WTC11 (cell line): Measurements from ENCODE around the gene SYNC. TPM values are rescaled to one million over a fixed set of nuclear protein-coding genes. Genes with fewer than 3 reads are reported as not detected.

ENCODE experiments used
- ATAC-seq: fragments of 200-7000 bp; cut with Tn5 transposase; 2 replicates; pipeline ENCODE4 v1.10.0; 2021; ENCODE audit warnings: mild to moderate bottlenecking, moderate library complexity
- CTCF ChIA-PET: fragments of 300-600 bp; sonication (Branson Sonifier 250); formaldehyde crosslinking; loops from one replicate; lab custom pipeline; 2021; ENCODE audit warnings: antibody characterized with exemption; lab: Charles Lee
- POLR2A ChIA-PET: fragments of 350-600 bp; sonication (Branson Sonifier 250); formaldehyde crosslinking; loops from one replicate; lab custom pipeline; 2021; ENCODE audit warnings: antibody characterized with exemption; lab: Charles Lee
- DNase-seq: peaks from one replicate; pipeline ENCODE4 v3.0.0; 2021; ENCODE audit warnings: low spot score
- H3K27ac Mint-ChIP-seq: 2 replicates; pipeline ENCODE4 v1.8.0; 2021; ENCODE audit warnings: mixed read lengths
- H3K27me3 Mint-ChIP-seq: 2 replicates; pipeline ENCODE4 v1.8.0; 2021; ENCODE audit warnings: low read depth, mild to moderate bottlenecking, moderate library complexity, mixed read lengths
- H3K36me3 Mint-ChIP-seq: 2 replicates; pipeline ENCODE4 v1.8.0; 2021; ENCODE audit warnings: mixed read lengths
- H3K4me1 Mint-ChIP-seq: 2 replicates; pipeline ENCODE4 v1.8.0; 2022; ENCODE audit warnings: mixed read lengths
- H3K4me3 Mint-ChIP-seq: 2 replicates; pipeline ENCODE4 v1.8.0; 2021; ENCODE audit warnings: mild to moderate bottlenecking, moderate library complexity, mixed read lengths
- H3K9me3 Mint-ChIP-seq: 2 replicates; pipeline ENCODE4 v1.8.0; 2021; ENCODE audit warnings: mixed read lengths
- ATF1 ChIP-seq: sonication (generic); formaldehyde crosslinking; IDR thresholded peaks from 2 replicates; pipeline ENCODE4 v1.8.1; 2023; ENCODE audit warnings: mild to moderate bottlenecking, moderate library complexity, missing genetic modification reagents
- ESRRA ChIP-seq: sonication (generic); formaldehyde crosslinking; IDR thresholded peaks from 2 replicates; pipeline ENCODE4 v1.8.1; 2022; ENCODE audit warnings: mild to moderate bottlenecking, missing genetic modification reagents, borderline replicate concordance
- GRHL2 ChIP-seq: fragments of 250-450 bp; sonication (Bioruptor Pico); IDR thresholded peaks from 2 replicates; pipeline ENCODE4 v1.8.0; 2022; ENCODE audit warnings: mild to moderate bottlenecking, moderate library complexity; ENCODE audit not compliant: insufficient replicate concordance, severe bottlenecking
- HMGA2 ChIP-seq: fragments of 250-450 bp; sonication (Bioruptor Pico); IDR thresholded peaks from 2 replicates; pipeline ENCODE4 v1.4.0; 2021; ENCODE audit warnings: mild to moderate bottlenecking, moderate library complexity
- IRF2 ChIP-seq: sonication (generic); formaldehyde crosslinking; IDR thresholded peaks from 2 replicates; pipeline ENCODE4 v1.8.0; 2022; ENCODE audit warnings: low read depth, missing genetic modification reagents, borderline replicate concordance
- OVOL2 ChIP-seq: fragments of 250-450 bp; sonication (Bioruptor Pico); IDR thresholded peaks from 2 replicates; pipeline ENCODE4 v1.9.0; 2021; ENCODE audit warnings: mild to moderate bottlenecking, borderline replicate concordance
- PRRX2 ChIP-seq: fragments of 250-450 bp; sonication (Bioruptor Pico); IDR thresholded peaks from 2 replicates; pipeline ENCODE4 v1.8.0; 2021; ENCODE audit warnings: mild to moderate bottlenecking
- RELA ChIP-seq: sonication (generic); formaldehyde crosslinking; IDR thresholded peaks from 2 replicates; pipeline ENCODE4 v1.8.1; 2022; ENCODE audit warnings: missing genetic modification reagents, mild to moderate bottlenecking, borderline replicate concordance
- SMAD4 ChIP-seq: sonication (generic); formaldehyde crosslinking; IDR thresholded peaks from 2 replicates; pipeline ENCODE4 v1.8.0; 2022; ENCODE audit warnings: mild to moderate bottlenecking, missing genetic modification reagents
- SP1 ChIP-seq: sonication (generic); formaldehyde crosslinking; conservative IDR thresholded peaks from 2 replicates; pipeline ENCODE4 v1.8.1; 2022; ENCODE audit warnings: missing genetic modification reagents
- ZNF138 ChIP-seq: sonication (generic); formaldehyde crosslinking; conservative IDR thresholded peaks from 2 replicates; pipeline ENCODE4 v1.8.1; 2022; ENCODE audit warnings: mild to moderate bottlenecking, moderate library complexity, missing genetic modification reagents
- ZNF219 ChIP-seq: sonication (generic); formaldehyde crosslinking; IDR thresholded peaks from 2 replicates; pipeline ENCODE4 v1.8.0; 2023; ENCODE audit warnings: missing genetic modification reagents, mild to moderate bottlenecking, borderline replicate concordance
- ZNF317 ChIP-seq: sonication (generic); formaldehyde crosslinking; IDR thresholded peaks from 2 replicates; pipeline ENCODE4 v1.8.1; 2023; ENCODE audit warnings: low read depth, mild to moderate bottlenecking, moderate library complexity, missing genetic modification reagents, borderline replicate concordance
- ZNF423 ChIP-seq: fragments of 250-450 bp; sonication (Bioruptor Pico); IDR thresholded peaks from 2 replicates; pipeline ENCODE4 v2.1.2; 2022; ENCODE audit warnings: mild to moderate bottlenecking, moderate library complexity
- total RNA-seq: library from RNA; stranded (reverse); gene quantifications from 3 replicates; pipeline ENCODE4 v1.2.3, GENCODE V29; 2021
- TF ChIP-seq, protein P1 (sequence below): sonication (generic); formaldehyde crosslinking; IDR thresholded peaks from 2 replicates; pipeline ENCODE4 v1.8.0; 2022; ENCODE audit warnings: mild to moderate bottlenecking, missing genetic modification reagents
- TF ChIP-seq, protein P2 (sequence below): sonication (generic); formaldehyde crosslinking; IDR thresholded peaks from 2 replicates; pipeline ENCODE4 v1.8.1; 2022; ENCODE audit warnings: mild to moderate bottlenecking, moderate library complexity, missing genetic modification reagents
- TF ChIP-seq, protein P3 (sequence below): sonication (generic); formaldehyde crosslinking; conservative IDR thresholded peaks from 2 replicates; pipeline ENCODE4 v1.8.1; 2022; ENCODE audit warnings: mild to moderate bottlenecking, missing genetic modification reagents
- TF ChIP-seq, protein P4 (sequence below): fragments of 250-450 bp; sonication (Bioruptor Pico); IDR thresholded peaks from 2 replicates; pipeline ENCODE4 v2.1.2; 2022; ENCODE audit warnings: mild to moderate bottlenecking, moderate library complexity
- TF ChIP-seq, protein P5 (sequence below): fragments of 250-450 bp; sonication (Bioruptor Pico); IDR thresholded peaks from 2 replicates; pipeline ENCODE4 v1.9.0; 2021; ENCODE audit warnings: mild to moderate bottlenecking, borderline replicate concordance

The SYNC gene
- total RNA-seq, 1 experiment from 2014 or later = 0.09 TPM

DNA sequence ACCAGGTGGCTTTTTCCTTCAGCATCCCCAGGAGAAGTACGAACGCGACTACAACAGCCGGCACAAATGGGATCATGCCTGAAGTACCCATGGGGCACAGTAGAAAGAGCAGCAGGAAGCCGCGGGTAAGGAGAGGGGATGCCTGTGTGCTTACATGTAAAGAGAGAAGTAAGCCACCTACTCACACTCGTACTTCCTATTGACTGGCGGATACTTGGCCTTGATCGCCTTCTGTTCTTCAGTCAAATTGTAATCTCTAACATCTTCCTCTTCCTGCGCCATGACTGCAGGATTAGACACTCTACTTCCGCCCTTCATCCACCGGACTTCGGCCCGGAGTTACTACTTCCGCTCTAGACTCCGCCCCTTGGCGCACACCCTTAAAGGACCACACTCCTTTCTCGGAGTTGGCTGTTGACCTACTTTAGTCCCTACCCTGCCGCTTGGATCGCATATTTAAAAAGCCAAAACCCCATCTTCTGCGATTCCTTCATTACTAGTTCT is 52.3 kb downstream of the SYNC start, which contains the start of gene ZBTB8OS (continued):
- TF ChIP-seq RELA (CRISPR knock-in tag) (no peak), HMGA2 (0 out of 2 replicates have a peak, but pooled peaks have one; percentile 19), ESRRA (CRISPR knock-in tag) (no peak), SMAD4 (CRISPR knock-in tag) (no peak), ATF1 (CRISPR knock-in tag) (no peak), ZNF317 (CRISPR knock-in tag) (no peak), OVOL2 (no peak), IRF2 (CRISPR knock-in tag) (no peak)
- TF ChIP-seq, protein P1, sequence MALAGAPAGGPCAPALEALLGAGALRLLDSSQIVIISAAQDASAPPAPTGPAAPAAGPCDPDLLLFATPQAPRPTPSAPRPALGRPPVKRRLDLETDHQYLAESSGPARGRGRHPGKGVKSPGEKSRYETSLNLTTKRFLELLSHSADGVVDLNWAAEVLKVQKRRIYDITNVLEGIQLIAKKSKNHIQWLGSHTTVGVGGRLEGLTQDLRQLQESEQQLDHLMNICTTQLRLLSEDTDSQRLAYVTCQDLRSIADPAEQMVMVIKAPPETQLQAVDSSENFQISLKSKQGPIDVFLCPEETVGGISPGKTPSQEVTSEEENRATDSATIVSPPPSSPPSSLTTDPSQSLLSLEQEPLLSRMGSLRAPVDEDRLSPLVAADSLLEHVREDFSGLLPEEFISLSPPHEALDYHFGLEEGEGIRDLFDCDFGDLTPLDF (CRISPR knock-in tag) = no peak
- TF ChIP-seq, protein P2, sequence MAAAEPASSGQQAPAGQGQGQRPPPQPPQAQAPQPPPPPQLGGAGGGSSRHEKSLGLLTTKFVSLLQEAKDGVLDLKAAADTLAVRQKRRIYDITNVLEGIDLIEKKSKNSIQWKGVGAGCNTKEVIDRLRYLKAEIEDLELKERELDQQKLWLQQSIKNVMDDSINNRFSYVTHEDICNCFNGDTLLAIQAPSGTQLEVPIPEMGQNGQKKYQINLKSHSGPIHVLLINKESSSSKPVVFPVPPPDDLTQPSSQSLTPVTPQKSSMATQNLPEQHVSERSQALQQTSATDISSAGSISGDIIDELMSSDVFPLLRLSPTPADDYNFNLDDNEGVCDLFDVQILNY (CRISPR knock-in tag) = no peak
- TF ChIP-seq, protein P3, sequence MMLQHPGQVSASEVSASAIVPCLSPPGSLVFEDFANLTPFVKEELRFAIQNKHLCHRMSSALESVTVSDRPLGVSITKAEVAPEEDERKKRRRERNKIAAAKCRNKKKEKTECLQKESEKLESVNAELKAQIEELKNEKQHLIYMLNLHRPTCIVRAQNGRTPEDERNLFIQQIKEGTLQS (CRISPR knock-in tag) = no peak

DNA sequence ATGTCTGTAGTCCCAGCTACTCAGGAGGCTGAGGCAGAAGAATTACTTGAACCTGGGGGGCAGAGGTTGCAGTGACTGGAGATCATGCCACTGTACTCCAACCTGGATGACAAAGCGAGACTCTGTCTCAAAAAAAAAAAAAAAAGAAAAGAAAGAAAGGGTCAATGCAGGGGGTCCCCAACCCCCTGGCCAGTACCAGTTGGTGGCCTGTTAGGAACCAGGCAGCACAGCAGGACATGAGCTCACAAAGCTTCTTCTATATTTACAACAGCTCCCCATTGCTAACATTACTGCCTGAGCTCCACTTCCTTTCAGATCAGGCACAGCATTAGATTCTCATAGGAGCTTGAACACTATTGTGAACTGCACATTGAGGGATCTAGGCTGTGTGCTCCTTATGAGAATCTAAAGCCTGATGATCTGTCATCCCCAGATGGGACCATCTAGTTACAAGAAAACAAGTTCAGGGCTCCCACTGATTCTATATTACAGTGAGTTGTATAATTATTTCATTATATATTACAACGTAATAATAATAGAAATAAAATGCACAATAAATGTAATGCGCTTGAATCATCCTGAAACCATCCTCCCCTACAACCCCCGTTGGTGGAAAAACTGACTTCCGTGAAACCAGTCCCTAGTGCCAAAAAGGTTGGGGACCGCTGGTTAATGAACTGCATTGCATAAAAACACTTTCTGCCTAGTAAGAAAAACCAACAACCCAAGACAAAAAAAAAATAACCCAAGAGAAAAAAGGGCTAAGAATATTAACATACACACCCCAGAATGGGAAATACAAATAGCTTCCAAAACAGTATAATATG is 55.0 kb downstream of the SYNC start:
- Mint-ChIP-seq H3K27ac (no peak overlapping the region), H3K27me3 (no peaks in the 10 kb centered on the region; the same call in 1 of the 2 replicates), H3K9me3 (peaks cover 8% of the 10 kb centered on the region), H3K4me1 (peaks cover 20% of the 10 kb centered on the region), H3K36me3 (peaks cover 29% of the 10 kb centered on the region), H3K4me3 (peak overlapping the region; percentile 99; the same call in 1 of the 2 replicates)
- DNase-seq (no peak), ATAC-seq (no peak)
- ChIA-PET CTCF (no interaction called here), POLR2A (no interaction called here)
- TF ChIP-seq ZNF423 = peak; percentile 90
- TF ChIP-seq, protein P4, sequence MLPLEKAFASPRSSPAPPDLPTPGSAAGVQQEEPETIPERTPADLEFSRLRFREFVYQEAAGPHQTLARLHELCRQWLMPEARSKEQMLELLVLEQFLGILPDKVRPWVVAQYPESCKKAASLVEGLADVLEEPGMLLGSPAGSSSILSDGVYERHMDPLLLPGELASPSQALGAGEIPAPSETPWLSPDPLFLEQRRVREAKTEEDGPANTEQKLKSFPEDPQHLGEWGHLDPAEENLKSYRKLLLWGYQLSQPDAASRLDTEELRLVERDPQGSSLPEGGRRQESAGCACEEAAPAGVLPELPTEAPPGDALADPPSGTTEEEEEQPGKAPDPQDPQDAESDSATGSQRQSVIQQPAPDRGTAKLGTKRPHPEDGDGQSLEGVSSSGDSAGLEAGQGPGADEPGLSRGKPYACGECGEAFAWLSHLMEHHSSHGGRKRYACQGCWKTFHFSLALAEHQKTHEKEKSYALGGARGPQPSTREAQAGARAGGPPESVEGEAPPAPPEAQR (CRISPR knock-in tag) = no peak
- no peak for TF ChIP-seq PRRX2 (CRISPR knock-in tag)

DNA sequence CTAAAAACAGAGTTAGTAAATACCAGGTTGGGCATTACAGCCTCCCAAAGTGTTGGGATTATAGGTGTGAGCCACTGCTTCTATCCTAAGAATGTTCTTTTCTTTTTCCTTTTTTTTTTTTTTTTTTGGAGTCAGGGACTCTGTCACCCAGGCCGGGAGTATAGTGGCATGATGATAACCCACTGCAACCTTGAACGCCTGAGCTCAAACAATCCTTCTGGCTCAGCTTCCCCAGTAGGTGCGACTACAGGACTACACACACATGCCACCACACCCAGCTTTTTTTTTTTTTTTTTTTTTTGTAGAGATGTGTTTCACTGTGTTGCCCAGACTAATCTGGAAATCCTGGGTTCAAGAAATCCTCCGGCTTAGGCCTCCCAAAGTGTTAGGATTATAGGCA is 58.1 kb downstream of the SYNC start:
- H3K4me3 Mint-ChIP-seq = no peak overlapping the region
- no peak for ATAC-seq
- peaks cover 22% of the 10 kb centered on the region for H3K36me3 Mint-ChIP-seq
- H3K27ac Mint-ChIP-seq = no peak overlapping the region
- POLR2A ChIA-PET = interaction anchor here (0.6 kb wide), 1 partner anchor 110 kb away, joined by 3 read pairs; no protein-coding TSS in a partner anchor
- H3K9me3 Mint-ChIP-seq = peaks cover 8% of the 10 kb centered on the region
- DNase-seq = no peak
- TF ChIP-seq ZNF219 (CRISPR knock-in tag) = no peak
- no peak for TF ChIP-seq ZNF138
- no peak for TF ChIP-seq SP1
- TF ChIP-seq GRHL2 (CRISPR knock-in tag) = no peak
- TF ChIP-seq, protein P5, sequence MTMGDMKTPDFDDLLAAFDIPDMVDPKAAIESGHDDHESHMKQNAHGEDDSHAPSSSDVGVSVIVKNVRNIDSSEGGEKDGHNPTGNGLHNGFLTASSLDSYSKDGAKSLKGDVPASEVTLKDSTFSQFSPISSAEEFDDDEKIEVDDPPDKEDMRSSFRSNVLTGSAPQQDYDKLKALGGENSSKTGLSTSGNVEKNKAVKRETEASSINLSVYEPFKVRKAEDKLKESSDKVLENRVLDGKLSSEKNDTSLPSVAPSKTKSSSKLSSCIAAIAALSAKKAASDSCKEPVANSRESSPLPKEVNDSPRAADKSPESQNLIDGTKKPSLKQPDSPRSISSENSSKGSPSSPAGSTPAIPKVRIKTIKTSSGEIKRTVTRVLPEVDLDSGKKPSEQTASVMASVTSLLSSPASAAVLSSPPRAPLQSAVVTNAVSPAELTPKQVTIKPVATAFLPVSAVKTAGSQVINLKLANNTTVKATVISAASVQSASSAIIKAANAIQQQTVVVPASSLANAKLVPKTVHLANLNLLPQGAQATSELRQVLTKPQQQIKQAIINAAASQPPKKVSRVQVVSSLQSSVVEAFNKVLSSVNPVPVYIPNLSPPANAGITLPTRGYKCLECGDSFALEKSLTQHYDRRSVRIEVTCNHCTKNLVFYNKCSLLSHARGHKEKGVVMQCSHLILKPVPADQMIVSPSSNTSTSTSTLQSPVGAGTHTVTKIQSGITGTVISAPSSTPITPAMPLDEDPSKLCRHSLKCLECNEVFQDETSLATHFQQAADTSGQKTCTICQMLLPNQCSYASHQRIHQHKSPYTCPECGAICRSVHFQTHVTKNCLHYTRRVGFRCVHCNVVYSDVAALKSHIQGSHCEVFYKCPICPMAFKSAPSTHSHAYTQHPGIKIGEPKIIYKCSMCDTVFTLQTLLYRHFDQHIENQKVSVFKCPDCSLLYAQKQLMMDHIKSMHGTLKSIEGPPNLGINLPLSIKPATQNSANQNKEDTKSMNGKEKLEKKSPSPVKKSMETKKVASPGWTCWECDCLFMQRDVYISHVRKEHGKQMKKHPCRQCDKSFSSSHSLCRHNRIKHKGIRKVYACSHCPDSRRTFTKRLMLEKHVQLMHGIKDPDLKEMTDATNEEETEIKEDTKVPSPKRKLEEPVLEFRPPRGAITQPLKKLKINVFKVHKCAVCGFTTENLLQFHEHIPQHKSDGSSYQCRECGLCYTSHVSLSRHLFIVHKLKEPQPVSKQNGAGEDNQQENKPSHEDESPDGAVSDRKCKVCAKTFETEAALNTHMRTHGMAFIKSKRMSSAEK (CRISPR knock-in tag) = no peak
- CTCF ChIA-PET = interaction anchor here (0.6 to 1.5 kb wide), 5 partner anchors 28 to 124 kb away, joined by 3 to 14 read pairs (median 3); no protein-coding TSS in a partner anchor
- peaks cover 16% of the 10 kb centered on the region for H3K4me1 Mint-ChIP-seq
- H3K27me3 Mint-ChIP-seq = no peaks in the 10 kb centered on the region
